ENCODE measurements around the gene PSME3.
"Not testable (repeated sequence)": the region's sequence is repeated elsewhere in the genome, so short reads cannot be mapped to it uniquely, and the experiment has no call there.

Gene PSME3

GRCh38 chr17:42850954-42851353 lies 17.8 kb downstream of the PSME3 start, which contains the start of gene AOC3:
TSS of gene AOC3 (plus strand) at chr17:42851199. CDS start at chr17:42851344, 145 bp downstream.
- no peak within 1 kb of the TSS for H3K4me3 ChIP-seq (ENCODE audit: low read length)
- DNase-seq (ENCODE audit: low read depth): no peak
- TF ChIP-seq CTCF (IDR thresholded peaks at IDR 0.05; ENCODE audit: insufficient read depth, low read depth, low read length, missing control alignments): no peak

GRCh38 chr17:42851371-42852240 lies 18.4 kb downstream of the PSME3 start:
- not testable (repeated sequence) for H3K4me3 ChIP-seq (ENCODE audit: low read length); DNase-seq (ENCODE audit: low read depth)

- no peak for DNase-seq (ENCODE audit: low read depth)
- no peak overlapping the region for H3K4me3 ChIP-seq (ENCODE audit: low read length)
- no peak for TF ChIP-seq CTCF (IDR thresholded peaks at IDR 0.05; ENCODE audit: insufficient read depth, low read depth, low read length, missing control alignments)
These were observed 19.2 kb downstream of the PSME3 start for GRCh38 chr17:42852351-42852750.

- DNase-seq (ENCODE audit: low read depth): no peak
- no peak for TF ChIP-seq CTCF (IDR thresholded peaks at IDR 0.05; ENCODE audit: insufficient read depth, low read depth, low read length, missing control alignments)
- no peak overlapping the region for H3K4me3 ChIP-seq (ENCODE audit: low read length)
These were observed 19.8 kb downstream of the PSME3 start for GRCh38 chr17:42853004-42853403.

- TF ChIP-seq CTCF (IDR thresholded peaks at IDR 0.05; ENCODE audit: insufficient read depth, low read depth, low read length, missing control alignments): no peak
- H3K4me3 ChIP-seq (ENCODE audit: low read length): no peak overlapping the region
- no peak for DNase-seq (ENCODE audit: low read depth)
These were observed 20.4 kb downstream of the PSME3 start for GRCh38 chr17:42853597-42853967.

- no peak for TF ChIP-seq CTCF (IDR thresholded peaks at IDR 0.05; ENCODE audit: insufficient read depth, low read depth, low read length, missing control alignments)
- H3K4me3 ChIP-seq (ENCODE audit: low read length): no peak overlapping the region
- no peak for DNase-seq (ENCODE audit: low read depth)
These were observed 21.0 kb downstream of the PSME3 start for GRCh38 chr17:42853968-42854790.

- DNase-seq (ENCODE audit: low read depth): no peak
- TF ChIP-seq CTCF (IDR thresholded peaks at IDR 0.05; ENCODE audit: insufficient read depth, low read depth, low read length, missing control alignments): no peak
- no peak overlapping the region for H3K4me3 ChIP-seq (ENCODE audit: low read length)
These were observed 21.9 kb downstream of the PSME3 start for GRCh38 chr17:42855048-42855596.

GRCh38 chr17:42856093-42856492 lies 22.9 kb downstream of the PSME3 start:
- not testable (repeated sequence) for H3K4me3 ChIP-seq (ENCODE audit: low read length); DNase-seq (ENCODE audit: low read depth)

GRCh38 chr17:42856516-42856915 lies 23.3 kb downstream of the PSME3 start:
- DNase-seq (ENCODE audit: low read depth); H3K4me3 ChIP-seq (ENCODE audit: low read length): not testable (repeated sequence)
